Uterus (tissue), 2 donors: Measurements from ENCODE around the gene L1CAM.

Experiments used
- CTCF ChIP-seq, 4 experiments: fragments of 200-600 bp in 2 of 4; fragments of 450-650 bp in 2 of 4; sonication (generic) in 2 of 4; IDR thresholded peaks; one replicate each; pipeline ENCODE4 v1.5.1; 2016 to 2019; ENCODE audit warnings: antibody characterized with exemption in 4 of 4, mild to moderate bottlenecking in 2 of 4, moderate library complexity in 1 of 4
- POLR2A ChIP-seq, 2 donors: fragments of 450-650 bp; IDR thresholded peaks; one replicate each; pipeline ENCODE4 v1.6.1; 2016; ENCODE audit warnings: antibody characterized with exemption in 2 of 2, mild to moderate bottlenecking in 1 of 2, moderate library complexity in 1 of 2

GRCh38 chrX:153869473-153870287 lies 16.3 kb downstream of the L1CAM start:
- TF ChIP-seq CTCF (IDR thresholded peaks at IDR 0.05) (no peak), POLR2A (IDR thresholded peaks at IDR 0.05) (no peak)
